GM19351 (cell line): ENCODE measurements around the gene NMUR1.

Source experiments
- ATAC-seq: cut with Tn5 transposase; IDR thresholded peaks from one replicate; pipeline ENCODE4 v1.9.1; 2021; ENCODE audit warnings: mild to moderate bottlenecking, moderate library complexity; ENCODE audit not compliant: unreplicated experiment

NMUR1 gene

DNA sequence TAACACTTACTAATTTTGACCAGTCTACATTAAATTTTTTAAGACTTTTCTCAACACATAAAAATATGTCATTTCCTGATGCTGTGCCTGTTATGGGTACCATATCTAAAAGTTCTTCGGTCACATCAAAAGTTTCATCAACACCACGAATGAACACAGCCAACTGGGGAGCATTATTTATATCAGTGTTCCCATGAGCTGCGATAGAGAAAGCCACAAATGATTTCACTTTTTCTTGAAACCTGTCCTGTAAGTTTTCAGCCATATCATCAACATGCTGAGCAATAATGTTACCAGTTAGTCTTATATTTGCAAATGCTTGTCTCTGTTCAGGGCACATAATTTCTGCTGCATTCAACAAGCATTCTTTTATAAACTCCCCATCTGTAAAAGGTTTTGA is 35.6 kb downstream of the NMUR1 start:
- ATAC-seq, result no peak

- ATAC-seq, result no peak
Measured at GRCh38 chr2:231490801-231491200, 39.4 kb downstream of the NMUR1 start.

DNA sequence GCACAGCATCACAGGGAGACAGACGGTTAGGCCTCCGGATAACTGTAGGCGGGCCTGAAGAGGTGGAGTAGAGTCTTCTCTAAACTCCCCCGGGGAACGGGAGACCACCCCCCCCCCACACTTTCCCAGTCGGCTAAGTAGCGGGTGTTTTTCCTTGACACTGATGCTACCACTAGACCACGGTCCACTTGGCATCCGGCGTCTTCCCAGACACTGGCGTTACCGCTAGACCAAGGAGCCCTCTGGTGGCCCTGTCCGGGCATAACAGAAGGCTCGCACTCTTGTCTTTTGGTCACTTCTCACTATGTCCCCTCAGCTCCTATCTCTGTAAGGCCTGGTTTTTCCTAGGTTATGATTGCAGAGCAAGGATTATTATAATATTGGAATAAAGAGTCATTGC is 40.3 kb downstream of the NMUR1 start:
- ATAC-seq, result no peak

DNA sequence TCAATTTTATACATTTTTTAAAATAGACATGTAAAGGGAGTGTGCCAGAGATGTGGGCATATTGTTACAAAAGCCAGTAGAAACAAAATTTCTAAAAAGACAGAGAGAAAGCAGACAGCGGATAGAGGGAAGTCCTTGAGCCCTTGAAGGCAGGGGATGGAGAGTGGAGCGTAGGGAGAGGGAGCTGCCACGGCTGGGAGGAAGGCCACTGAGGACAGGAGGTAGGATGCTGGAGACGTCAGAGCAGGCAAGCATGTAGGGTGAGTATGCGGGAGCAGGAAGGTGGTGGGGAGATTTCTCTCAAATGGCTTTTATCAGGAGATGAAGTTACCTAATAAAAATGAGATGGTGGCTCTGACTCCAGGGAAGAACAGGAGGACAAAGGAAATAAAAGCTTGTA is 41.9 kb downstream of the NMUR1 start:
- no peak for ATAC-seq

DNA sequence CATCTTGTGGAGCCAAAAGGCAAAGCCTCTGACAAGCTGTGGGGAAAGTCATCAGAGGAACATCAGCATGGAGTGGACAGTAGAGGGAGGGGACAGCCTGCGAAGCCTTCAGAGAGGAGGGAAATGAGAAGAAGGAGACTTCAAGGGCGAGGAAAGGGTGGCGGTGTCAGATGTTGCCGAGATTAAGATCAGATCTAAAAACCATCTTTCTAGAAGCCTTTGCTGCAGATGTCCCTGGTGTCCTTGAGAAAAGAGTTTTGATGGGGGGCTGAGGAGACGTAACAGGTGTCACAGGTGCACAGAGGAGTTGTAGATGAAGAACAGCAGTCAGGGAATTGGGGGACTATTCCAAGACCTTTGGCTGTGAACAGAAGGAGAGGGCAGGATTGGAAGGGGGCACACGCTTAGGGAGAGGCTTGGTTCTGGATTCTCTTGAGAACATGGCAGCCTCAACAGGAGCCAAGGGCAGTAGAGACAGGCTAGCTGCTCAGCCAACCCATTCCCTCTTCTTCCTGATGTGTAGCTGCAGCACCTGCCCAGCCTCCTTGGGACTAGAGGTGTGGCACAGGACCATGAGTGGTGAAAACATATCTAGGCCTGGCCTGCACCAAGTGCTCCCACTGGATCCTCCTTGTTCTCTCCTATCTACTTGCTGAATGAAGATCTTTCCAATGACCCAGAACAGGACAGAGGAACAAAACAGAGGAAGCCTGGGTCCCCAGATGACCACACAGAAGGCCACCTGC is 43.2 kb downstream of the NMUR1 start:
- ATAC-seq, result no peak

DNA sequence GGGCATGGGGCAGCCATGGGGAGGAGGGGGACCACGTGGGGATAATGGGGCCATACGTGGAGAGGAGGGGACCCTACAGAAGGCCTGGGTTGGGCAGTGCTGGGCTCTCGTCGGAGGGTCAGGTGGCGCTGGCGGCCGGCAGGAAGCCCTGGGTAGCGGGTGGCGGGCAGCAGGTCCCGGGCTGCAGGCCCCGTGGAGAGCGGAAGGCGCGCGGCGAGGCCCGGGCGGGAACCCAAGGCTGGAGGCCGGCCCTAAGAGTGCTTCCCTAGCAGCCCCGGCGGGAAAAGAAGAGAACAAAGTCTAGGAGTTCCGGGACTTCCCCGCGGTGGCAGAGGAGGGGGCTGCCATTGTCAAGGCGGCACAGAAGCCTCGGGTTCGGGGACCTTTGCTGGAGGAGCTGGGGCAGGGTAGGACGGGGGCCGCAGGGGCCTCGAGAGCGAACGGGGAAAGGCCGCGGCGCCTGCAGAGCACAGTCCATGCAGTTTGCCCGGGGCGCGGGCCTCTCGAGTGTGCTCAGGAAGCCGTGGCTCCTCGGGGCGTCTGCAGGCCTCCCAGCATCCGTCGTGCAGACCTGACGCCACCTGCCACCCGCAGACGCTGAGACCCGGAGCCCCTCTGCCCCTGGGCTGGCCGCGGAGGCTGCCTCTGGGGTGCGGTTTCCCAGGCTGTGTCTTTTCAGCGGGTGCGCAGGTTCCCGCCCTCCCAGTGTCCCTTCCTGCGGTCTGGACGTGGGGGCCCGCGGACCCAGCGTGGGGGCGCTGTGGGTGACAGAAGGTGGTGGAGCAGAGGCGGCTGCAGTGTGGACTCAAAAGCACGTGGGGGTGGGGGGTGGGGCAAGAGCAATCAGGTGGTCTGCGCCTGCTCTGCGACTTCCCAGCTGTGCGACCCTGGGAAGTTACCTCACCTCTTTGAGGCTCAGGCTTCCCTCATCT is 46.6 kb downstream of the NMUR1 start:
- no peak for ATAC-seq

DNA sequence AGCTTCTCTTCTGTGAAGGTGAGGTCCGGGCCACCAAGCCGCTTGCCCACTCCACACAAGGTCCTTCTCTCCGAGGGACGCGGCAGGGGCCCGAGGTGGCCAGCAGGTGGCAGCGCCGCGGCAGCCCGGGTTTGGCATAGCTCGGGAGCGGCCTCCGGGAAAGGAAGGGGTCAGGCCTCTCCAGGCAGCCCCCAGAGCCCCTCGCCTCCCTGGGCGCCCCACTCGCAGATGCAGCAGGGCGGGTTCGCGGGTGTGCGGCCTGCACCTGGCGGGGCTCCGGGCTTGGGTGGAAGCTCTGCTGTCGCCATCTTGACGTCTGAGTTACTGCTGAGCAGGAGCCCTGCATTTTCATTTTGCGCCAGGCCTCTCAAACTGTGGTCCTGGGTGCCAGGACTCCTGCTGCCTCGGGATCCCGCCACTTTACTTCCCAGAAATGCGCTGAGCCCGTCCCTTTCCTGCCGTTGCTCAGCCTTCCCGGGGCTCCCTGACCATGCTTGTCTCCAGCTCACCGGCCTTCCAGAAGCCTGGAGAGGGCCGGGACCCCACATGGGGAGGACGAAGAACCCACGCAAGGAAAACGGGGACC is 47.3 kb downstream of the NMUR1 start:
- ATAC-seq, result no peak

DNA sequence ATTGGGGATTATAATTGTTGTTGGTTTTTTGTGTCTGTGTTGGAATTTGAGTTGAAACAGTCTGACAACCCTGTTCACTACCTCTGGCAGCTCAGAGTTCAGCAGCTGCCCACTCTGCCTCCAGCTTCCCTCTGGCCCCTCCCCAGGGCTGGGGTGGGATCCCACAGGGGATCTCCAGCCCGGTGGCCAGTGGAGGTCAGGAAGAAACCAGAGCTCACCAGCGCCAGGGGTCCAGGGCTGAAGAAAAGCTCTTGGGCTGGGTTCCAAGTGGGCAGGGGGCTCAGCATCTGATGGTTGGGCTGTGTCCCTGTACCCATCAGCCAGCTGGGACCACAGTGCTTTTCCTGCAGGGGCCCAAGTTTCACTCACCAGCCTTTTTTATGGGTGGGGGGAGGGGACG is 49.5 kb downstream of the NMUR1 start:
- ATAC-seq, result no peak

DNA sequence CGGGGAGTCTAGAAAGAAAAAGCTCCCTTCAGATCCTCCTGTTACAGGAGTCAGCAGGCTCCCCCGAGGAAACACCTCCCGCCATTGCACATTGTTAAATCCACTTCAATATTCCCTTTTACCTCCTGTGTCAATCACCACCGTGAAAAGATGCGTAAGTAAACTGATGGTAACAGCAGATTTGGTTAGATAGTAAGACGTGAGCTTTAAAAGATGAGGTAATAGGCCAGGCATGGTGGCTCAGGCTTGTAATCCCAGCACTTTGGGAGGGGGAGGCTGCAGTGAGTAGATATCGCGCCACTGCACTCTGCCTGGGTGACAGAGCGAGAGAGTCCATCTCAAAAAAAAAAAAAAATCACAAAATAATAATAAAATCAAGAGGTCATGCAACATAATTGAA is 50.8 kb downstream of the NMUR1 start:
- no peak for ATAC-seq

- no peak for ATAC-seq
Measured at GRCh38 chr2:231476920-231477319, 53.3 kb downstream of the NMUR1 start.

DNA sequence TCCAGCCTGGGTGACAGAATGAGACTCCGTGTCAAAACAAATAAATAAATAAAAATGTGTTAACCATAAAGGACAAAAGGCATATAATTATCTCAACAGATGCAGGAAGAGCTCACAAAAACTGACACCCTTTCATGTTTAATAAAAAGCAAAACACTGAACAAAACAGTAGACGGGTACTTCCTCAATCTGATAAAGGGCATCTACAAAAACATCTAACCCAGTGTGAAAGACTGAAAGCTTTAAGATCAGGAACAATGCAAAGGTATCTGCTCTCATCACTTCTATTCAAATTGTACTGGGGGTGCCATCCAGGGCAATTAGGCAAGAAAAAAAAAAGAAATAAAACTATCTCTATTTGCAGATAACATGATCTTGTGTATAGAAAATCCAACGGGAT is 54.3 kb downstream of the NMUR1 start:
- no peak for ATAC-seq
